NCI-H128 (cell line): Measurements from ENCODE around the gene PFN2.
"Not testable (repeated sequence)": the region's sequence is repeated elsewhere in the genome, so short reads cannot be mapped to it uniquely, and the experiment has no call there.

Experiments
- DNase-seq: peaks from one replicate; lab custom pipeline; 2025; ENCODE audit not compliant: unreplicated experiment; lab: John Stamatoyannopoulos, UW

PFN2 gene

DNA sequence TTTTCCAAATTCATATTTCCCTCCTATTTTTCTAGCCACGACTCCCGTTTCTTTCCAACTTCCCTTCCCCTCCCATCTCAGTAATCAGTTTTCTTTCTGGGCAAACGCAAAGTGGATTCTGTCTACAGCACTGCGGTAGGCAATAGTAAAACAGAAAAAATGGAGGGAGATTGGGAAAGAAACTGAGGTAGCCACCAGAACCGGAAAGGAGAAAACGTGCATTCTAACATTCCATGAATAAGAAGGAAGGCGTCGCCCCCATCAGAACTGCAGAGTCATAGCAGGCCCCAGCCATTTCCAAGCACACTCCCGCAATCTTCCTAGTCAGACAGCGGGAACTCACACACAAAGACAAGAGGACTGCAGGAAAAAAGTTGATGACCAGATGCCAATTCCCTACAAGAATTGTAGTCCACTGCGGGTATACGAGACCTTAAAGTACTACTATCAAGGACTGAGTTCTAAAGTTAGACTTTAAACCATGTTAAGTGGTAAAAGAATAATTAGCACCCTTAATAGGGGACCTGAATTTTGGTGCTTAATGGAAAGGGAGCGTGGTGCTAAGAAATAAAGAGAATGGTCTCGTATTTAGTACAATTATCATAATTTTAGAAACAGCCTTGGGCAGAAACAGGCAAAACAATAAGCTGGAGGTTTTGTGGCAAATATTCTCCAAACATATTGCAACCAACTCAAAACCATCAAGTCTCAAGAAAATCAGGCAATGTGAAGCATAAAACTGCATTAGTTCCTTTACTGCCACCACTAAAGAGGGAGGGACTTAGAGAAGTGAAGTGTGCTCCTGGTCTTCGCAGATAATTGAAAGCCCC lies 1.4 kb downstream of the PFN2 start:
- DNase-seq: no peak

- no peak for DNase-seq
Measured at GRCh38 chr3:149968216-149968615, 2.5 kb downstream of the PFN2 start.

- DNase-seq: peak; percentile 32
Measured at GRCh38 chr3:149967086-149967685, 3.5 kb downstream of the PFN2 start.

- no peak for DNase-seq
Measured at GRCh38 chr3:149965278-149965677, 5.4 kb downstream of the PFN2 start.

- DNase-seq: no peak
Measured at GRCh38 chr3:149964291-149964690, 6.4 kb downstream of the PFN2 start.

DNA sequence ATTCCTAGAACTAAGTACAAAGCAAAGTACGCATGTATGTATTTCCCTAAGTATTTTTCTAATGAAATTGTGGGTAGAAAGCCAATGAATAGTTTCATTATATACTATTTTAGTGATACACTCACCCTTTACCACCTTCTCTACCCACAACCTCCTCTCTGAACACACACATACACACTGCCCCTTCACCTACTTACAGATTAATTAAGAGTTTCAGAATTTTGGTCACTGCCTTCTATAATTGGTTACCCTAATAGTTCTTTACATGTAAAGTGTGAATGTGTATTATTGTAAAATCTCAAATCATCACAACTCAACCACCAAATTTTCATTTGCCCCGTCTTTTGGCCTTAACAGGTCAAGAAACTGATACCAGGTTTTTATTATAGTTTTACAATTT lies 7.2 kb downstream of the PFN2 start:
- no peak for DNase-seq

DNA sequence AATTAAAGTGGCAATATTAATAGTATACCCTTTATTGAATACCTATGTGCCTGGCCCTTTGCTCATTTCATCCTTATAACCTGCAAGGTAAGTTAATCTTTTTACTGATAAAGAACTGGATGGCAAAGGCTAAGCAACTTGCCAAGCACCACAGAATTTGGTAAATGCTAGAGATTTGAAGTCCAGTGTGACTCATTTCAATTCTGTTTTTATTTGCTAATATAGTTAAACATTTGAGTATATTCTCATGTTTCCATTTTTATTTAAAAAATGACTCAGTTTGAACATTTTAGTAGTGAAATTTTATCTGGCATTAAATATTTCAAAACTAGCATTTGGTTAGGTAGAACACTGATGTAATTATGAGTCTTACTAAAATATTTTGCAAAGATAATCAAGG lies 11.3 kb downstream of the PFN2 start:
- DNase-seq: no peak

- DNase-seq: no peak
Measured at GRCh38 chr3:149958171-149958796, 12.4 kb downstream of the PFN2 start.

- DNase-seq: no peak
Measured at GRCh38 chr3:149957361-149958125, 13.2 kb downstream of the PFN2 start.

DNA sequence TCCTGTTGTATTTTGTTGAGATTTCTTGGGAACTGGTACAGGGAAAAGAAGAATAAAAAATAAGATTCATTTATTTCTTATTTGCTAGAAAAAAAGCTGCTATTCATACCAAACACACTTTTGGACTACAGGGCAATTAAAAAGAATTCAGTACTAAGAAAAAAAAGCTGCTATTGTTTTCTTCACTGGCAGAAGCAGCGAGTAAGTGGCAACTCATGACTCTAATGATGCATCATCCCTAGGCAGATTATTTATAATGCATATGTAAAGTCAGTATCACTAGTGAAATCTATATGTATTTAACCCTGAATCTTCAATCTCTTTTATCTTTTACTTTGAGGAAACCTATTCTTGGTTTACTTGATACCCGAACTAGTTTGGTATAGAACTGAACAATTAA lies 15.2 kb downstream of the PFN2 start:
- DNase-seq: no peak

DNA sequence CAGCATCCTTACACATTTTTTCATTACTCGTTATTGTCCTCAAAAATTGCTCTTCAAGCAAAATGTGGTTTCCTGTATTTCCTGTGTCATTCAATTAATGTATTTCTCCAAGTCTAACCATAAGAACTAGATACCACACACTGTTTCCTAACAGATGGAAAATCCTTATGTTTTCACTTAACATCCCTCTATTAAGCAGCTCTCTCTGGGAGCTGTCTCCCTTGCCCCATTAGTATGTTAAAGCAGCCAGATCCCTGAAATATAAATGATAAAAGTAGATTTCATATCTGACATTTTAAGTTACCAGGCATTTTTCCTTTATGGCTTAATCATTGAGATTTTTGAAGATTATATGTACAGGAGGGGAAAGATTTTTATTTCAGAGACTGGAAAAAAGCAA lies 15.9 kb downstream of the PFN2 start:
- no peak for DNase-seq

GRCh38 chr3:149949181-149949580 lies 21.5 kb downstream of the PFN2 start:
- no peak for DNase-seq

DNA sequence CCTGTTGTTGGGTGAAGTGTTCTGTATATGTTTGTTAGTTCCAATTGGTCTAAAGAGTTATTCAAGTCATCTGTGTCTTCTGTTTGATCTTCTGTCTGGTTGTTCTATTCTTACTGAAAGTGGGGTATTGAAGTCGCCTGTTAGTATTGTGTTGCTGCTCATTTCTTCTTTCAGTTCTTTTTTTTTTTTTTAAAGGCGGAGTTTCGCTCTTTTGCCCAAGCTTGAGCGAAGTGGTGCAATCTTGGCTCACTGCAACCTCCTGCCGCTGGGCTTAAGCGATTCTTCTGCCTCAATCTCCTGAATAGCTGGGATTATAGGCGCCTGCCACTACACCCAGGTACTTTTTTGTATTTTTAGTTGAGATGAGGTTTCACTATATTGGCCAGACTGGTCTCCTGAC lies 23.5 kb downstream of the PFN2 start:
- DNase-seq: no peak

DNA sequence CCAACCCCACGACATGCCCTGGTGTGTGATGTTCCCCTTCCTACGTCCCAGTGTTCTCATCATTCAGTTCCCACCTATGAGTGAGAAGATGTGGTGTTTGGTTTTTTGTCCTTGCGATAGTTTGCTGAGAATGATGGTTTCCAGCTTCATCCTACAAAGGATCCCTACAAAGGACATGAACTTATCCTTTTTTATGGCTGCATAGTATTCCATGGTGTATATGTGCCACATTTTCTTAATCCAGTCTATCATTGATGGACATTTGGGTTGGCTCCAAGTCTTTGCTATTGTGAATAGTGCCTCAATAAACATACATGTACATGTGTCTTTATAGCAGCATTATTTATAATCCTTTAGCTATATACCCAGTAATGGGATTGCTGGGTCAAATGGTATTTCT lies 26.7 kb downstream of the PFN2 start:
- not testable (repeated sequence) for DNase-seq

DNA sequence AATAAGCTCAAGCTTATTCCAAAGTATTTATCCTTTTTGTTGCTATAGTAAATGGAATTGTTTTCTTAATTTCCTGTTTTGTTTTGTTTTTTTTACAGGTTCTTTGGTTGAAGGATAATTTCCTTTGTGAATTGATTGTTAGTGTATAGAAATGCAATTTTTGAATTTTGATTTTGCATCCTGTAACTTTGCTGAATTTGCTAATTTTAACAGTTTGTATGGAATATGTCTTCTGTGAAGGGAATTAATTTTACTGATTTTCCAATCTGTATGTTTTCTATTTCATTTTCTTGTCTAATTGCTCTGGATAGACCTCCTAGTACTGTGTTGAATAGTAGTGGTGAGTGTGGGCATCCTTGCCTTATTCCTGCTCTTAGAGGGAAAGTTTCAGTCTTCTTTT lies 28.3 kb downstream of the PFN2 start:
- DNase-seq: no peak

GRCh38 chr3:149941946-149942345 lies 28.7 kb downstream of the PFN2 start:
- no peak for DNase-seq

GRCh38 chr3:149941186-149941585 lies 29.5 kb downstream of the PFN2 start:
- DNase-seq: no peak

GRCh38 chr3:149938392-149939055 lies 32.2 kb downstream of the PFN2 start:
- not testable (repeated sequence) for DNase-seq

DNA sequence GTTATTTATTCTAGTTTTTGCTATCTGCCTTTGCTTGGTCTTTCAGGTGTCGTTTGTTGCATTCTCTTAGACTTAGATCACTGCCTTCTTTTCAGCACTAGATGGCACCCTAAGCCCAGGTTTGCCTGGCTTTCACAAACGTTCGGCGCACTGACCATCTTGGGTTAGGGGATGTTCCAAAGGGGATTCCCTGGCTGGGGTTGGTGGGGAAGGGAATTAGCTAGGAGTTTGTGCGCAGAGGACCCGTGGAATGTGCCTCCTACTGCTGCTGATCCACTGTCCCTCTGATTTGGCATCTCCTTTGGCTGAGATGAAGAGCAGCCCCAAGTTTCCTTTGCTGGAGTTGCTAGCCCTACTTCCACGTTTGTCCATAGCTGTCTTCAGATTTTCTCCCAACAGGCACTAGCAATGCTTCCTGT lies 33.9 kb downstream of the PFN2 start:
- no peak for DNase-seq

DNA sequence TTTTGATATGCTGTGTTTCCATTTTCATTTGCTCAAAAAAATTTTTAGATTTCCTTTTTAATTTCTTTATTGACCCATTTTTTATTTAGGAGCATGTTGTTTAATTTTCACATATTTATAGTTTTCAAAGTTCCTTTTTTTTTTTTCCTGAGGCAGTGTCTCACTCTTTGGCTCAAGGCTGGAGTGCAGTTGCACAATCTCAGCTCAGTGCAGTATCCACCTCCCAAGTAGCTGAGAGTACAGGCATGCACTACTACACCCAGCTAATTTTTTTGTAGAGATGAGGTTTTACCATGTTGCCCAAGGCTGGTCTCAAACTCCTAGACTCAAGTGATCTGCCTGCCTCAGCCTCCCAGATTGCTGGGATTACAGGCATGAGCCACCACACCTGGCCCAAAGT lies 36.2 kb downstream of the PFN2 start:
- no peak for DNase-seq

GRCh38 chr3:149933858-149934257 lies 36.8 kb downstream of the PFN2 start:
- DNase-seq: no peak
